ENCODE measurements around the gene SLC1A6.

- TF ChIP-seq GABPA (IDR thresholded peaks at IDR 0.05 in 1 of 2, conservative IDR thresholded peaks at IDR 0.05 in 1 of 2) (no peak), EGR1 (IDR thresholded peaks at IDR 0.05; ENCODE audit: low read depth in 2 of 2) (no peak)
These were observed 73.0 kb downstream of the SLC1A6 start for GRCh38 chr19:14906711-14907110.
